ENCODE results near the gene SORBS1. TPM values are rescaled to one million over a fixed set of nuclear protein-coding genes. Genes with fewer than 3 reads are reported as not detected.

Gene SORBS1
- total and polyA plus RNA-seq, 2 donors (not counting 1 experiment from before 2014, with no cell fraction given) = 0.21 to 1.5 TPM

DNA sequence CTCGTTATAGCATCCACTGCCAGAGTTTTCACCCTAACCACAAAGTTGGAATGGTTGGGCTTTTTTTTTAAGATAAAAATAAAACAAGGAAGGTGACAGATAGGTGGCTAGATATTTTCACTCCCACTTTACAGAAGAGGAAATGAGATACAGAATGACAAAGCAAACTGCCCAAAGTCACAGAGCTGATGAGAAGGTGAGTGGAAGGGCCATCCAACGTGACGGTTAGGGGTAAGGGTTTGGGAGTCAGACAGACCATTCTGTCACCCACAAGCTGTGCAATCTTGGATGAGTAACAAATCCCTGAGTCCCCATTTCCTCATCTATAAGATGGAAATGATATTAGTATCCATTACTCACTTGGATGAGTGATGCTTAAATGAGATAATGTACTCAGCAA is 163.4 kb downstream of the SORBS1 start:
- Histone ChIP-seq H3K79me2 (ENCODE audit: control insufficient read depth, insufficient read depth, low read length) (no peaks in the 10 kb centered on the region), H3K9ac (ENCODE audit: low read length) (no peak overlapping the region), H3K36me3 (replicated peaks in 1 of 2; ENCODE audit: control extremely low read depth in 1 of 2, control insufficient read depth in 1 of 2, extremely low read depth in 1 of 2, insufficient read depth in 2 of 2, low read length in 1 of 2) (no peaks in the 10 kb centered on the region), H2AFZ (ENCODE audit: insufficient read depth, low read depth, low read length, poor library complexity, severe bottlenecking) (no peak overlapping the region), H3K4me2 (replicated peaks; ENCODE audit: low read depth, low read length, poor library complexity, severe bottlenecking) (no peak overlapping the region), H3K4me1 (ENCODE audit: control insufficient read depth in 2 of 2, insufficient read depth in 2 of 2, low read length in 2 of 2) (no peaks in the 10 kb centered on the region), H3K4me3 (ENCODE audit: control extremely low read depth in 1 of 5, extremely low read depth in 1 of 5, insufficient read depth in 1 of 5, low read depth in 2 of 5, low read length in 4 of 5) (no peak overlapping the region), H3K9me3 (ENCODE audit: control extremely low read depth in 1 of 3, control insufficient read depth in 2 of 3, insufficient read depth in 1 of 3, low read length in 2 of 3) (no peaks in the 10 kb centered on the region), H3K27ac (ENCODE audit: low read length in 2 of 2) (no peak overlapping the region), H4K20me1 (ENCODE audit: control insufficient read depth, insufficient read depth, low read length, poor library complexity, severe bottlenecking) (no peaks in the 10 kb centered on the region), H3K27me3 (replicated peaks in 1 of 4; ENCODE audit: control extremely low read depth in 1 of 4, control insufficient read depth in 3 of 4, insufficient read depth in 4 of 4, low read length in 3 of 4) (peaks cover 0 to 4% (median 0%) of the 10 kb centered on the region in 4 experiments)
- H3K9me3 Mint-ChIP-seq (ENCODE audit: insufficient read depth) = no peaks in the 10 kb centered on the region
- WGBS (ENCODE audit: insufficient coverage) = no CpG with 5 or more reads among the region's 3 CpGs
- ATAC-seq (ENCODE audit: low read depth) = no peak
- peaks cover 20% of the 10 kb centered on the region for H3K27me3 Mint-ChIP-seq
- POLR2A ChIA-PET = no interaction called here
- no peak for TF ChIP-seq EZH2 (IDR thresholded peaks at IDR 0.05; ENCODE audit: borderline replicate concordance, insufficient read depth, low read depth, low read length, poor library complexity, severe bottlenecking)
- TF ChIP-seq, protein P1, sequence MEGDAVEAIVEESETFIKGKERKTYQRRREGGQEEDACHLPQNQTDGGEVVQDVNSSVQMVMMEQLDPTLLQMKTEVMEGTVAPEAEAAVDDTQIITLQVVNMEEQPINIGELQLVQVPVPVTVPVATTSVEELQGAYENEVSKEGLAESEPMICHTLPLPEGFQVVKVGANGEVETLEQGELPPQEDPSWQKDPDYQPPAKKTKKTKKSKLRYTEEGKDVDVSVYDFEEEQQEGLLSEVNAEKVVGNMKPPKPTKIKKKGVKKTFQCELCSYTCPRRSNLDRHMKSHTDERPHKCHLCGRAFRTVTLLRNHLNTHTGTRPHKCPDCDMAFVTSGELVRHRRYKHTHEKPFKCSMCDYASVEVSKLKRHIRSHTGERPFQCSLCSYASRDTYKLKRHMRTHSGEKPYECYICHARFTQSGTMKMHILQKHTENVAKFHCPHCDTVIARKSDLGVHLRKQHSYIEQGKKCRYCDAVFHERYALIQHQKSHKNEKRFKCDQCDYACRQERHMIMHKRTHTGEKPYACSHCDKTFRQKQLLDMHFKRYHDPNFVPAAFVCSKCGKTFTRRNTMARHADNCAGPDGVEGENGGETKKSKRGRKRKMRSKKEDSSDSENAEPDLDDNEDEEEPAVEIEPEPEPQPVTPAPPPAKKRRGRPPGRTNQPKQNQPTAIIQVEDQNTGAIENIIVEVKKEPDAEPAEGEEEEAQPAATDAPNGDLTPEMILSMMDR (IDR thresholded peaks at IDR 0.05) = no peak
- CTCF ChIA-PET = interaction anchor here (0.5 to 1.4 kb wide), 2 partner anchors 33 to 386 kb away, joined by 3 to 4 read pairs; no protein-coding TSS in a partner anchor
- no peak for DNase-seq
- no peak overlapping the region for H3K27ac Mint-ChIP-seq
- no peak overlapping the region for H3K4me3 Mint-ChIP-seq
- intact Hi-C loops (cut with micrococcal nuclease) = no loop called here
- H3K4me1 Mint-ChIP-seq = no peaks in the 10 kb centered on the region

DNA sequence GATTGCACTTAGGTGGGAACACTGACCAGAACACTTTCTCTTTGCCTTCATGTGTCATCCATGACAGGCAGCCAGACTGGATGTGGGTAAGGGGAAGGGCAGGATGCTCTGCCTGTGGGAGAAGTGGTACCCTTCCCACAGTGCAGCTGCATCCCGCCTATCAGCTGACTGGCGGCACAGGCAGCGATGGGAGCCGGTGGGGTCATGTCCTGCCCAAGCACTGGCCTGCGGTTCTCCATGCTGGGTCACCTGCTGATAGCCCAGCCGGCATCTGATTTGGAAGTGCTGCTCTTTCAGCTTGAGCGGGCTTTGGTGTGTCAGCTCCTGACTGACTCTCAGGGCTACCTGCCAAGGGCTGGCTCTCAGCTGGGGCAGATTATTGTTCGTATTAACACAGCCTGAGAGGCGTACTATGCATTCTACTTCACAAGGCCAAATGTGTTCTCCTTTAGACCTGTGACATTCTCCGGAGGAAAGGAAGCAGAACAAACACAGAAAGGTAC is 165.2 kb downstream of the SORBS1 start:
- intact Hi-C loops (cut with micrococcal nuclease) = no loop called here
- CTCF ChIA-PET = no interaction called here

More for the DNA sequence above, 165.2 kb downstream of the SORBS1 start:
- no peaks in the 10 kb centered on the region for H3K4me1 Mint-ChIP-seq
- peaks cover 20% of the 10 kb centered on the region for H3K27me3 Mint-ChIP-seq
- no peak overlapping the region for H3K9ac ChIP-seq (ENCODE audit: low read length)
- 96% methylated on average over 10 of the region's 10 CpGs for WGBS (ENCODE audit: insufficient coverage)
- H3K27ac ChIP-seq (ENCODE audit: low read length in 2 of 2) = no peak overlapping the region
- no peak for DNase-seq
- H3K27ac Mint-ChIP-seq = no peak overlapping the region
- H3K4me3 ChIP-seq (ENCODE audit: control extremely low read depth in 1 of 5, extremely low read depth in 1 of 5, insufficient read depth in 1 of 5, low read depth in 2 of 5, low read length in 4 of 5) = no peak overlapping the region
- no peaks in the 10 kb centered on the region for H3K4me1 ChIP-seq (ENCODE audit: control insufficient read depth in 2 of 2, insufficient read depth in 2 of 2, low read length in 2 of 2)
- POLR2A ChIA-PET = no interaction called here
- no peaks in the 10 kb centered on the region for H3K9me3 Mint-ChIP-seq (ENCODE audit: insufficient read depth)
- peaks cover 0 to 4% (median 0%) of the 10 kb centered on the region in 4 experiments for H3K27me3 ChIP-seq (replicated peaks in 1 of 4; ENCODE audit: control extremely low read depth in 1 of 4, control insufficient read depth in 3 of 4, insufficient read depth in 4 of 4, low read length in 3 of 4)
- no peak for ATAC-seq (ENCODE audit: low read depth)
- TF ChIP-seq, protein P1 (IDR thresholded peaks at IDR 0.05) = no peak
- no peak for TF ChIP-seq EZH2 (IDR thresholded peaks at IDR 0.05; ENCODE audit: borderline replicate concordance, insufficient read depth, low read depth, low read length, poor library complexity, severe bottlenecking)
- H4K20me1 ChIP-seq (ENCODE audit: control insufficient read depth, insufficient read depth, low read length, poor library complexity, severe bottlenecking) = no peaks in the 10 kb centered on the region
- H3K4me2 ChIP-seq (replicated peaks; ENCODE audit: low read depth, low read length, poor library complexity, severe bottlenecking) = no peak overlapping the region
- H3K9me3 ChIP-seq (ENCODE audit: control extremely low read depth in 1 of 3, control insufficient read depth in 2 of 3, insufficient read depth in 1 of 3, low read length in 2 of 3) = no peaks in the 10 kb centered on the region
- no peak overlapping the region for H2AFZ ChIP-seq (ENCODE audit: insufficient read depth, low read depth, low read length, poor library complexity, severe bottlenecking)
- no peaks in the 10 kb centered on the region for H3K79me2 ChIP-seq (ENCODE audit: control insufficient read depth, insufficient read depth, low read length)
- H3K4me3 Mint-ChIP-seq = no peak overlapping the region
- H3K36me3 ChIP-seq (replicated peaks in 1 of 2; ENCODE audit: control extremely low read depth in 1 of 2, control insufficient read depth in 1 of 2, extremely low read depth in 1 of 2, insufficient read depth in 2 of 2, low read length in 1 of 2) = no peaks in the 10 kb centered on the region
